Measurements from ENCODE around the gene RRP9.

- TF ChIP-seq RAD21 (conservative IDR thresholded peaks at IDR 0.05) (no peak), REST (IDR thresholded peaks at IDR 0.05; ENCODE audit: borderline replicate concordance) (no peak)
Observed at GRCh38 chr3:51966486-51966885, 24.8 kb upstream of the RRP9 start.
